Fibroblast of lung (primary cell): ENCODE data around the gene FCSK.

Experiments
- CTCF ChIP-seq, 2 donors: IDR thresholded peaks in 1 of 2; conservative IDR thresholded peaks in 1 of 2; 1 replicate in 1 of 2; 2 replicates in 1 of 2; pipeline ENCODE4 v1.5.1; 2011 to 2012; ENCODE audit warnings: low read length in 2 of 2, control low read depth in 1 of 2, inconsistent platforms in 1 of 2, low read depth in 1 of 2, mild to moderate bottlenecking in 1 of 2
- EZH2 ChIP-seq: IDR thresholded peaks from 2 replicates; pipeline ENCODE4 v1.5.1; 2012; ENCODE audit warnings: low read length, control low read depth, mild to moderate bottlenecking; ENCODE audit errors: missing control alignments

DNA sequence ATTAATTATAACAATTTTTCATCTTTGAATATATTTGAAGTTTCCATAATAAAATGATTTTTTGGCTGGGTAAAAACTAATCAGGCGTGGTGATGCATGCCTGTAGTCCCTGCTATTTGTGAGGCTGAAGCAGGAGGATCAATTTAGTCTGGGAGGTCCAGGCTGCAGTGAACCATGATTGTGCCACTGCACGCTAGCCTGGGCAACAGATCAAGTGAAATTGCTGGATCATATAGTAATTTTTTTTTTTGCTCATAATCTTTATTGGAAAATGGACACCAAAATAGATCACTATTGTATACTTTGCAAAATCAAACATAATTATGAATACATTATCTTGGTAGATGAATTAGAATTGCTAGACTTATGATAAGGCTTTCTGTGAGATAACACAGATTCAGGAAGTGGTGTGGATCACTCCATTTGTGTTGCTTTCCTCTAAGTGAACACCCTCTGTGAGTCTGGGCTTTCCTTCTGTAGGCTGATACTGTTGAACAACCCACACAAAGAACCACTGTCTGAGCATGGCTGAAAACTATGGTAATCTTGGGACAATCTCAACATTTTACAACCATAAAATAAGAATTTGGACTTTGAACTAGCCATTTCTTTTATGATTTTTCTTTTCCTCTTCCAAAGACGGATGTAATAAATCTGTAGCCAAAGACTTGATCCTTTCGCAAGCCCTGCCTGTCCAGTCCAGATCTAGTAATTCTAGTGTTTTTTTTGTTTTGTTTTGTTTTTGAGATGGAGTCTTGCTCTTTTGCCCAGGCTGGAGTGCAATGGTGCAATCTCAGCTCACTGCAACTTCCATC, 9.9 kb upstream of the FCSK start:
- no peak for TF ChIP-seq CTCF (conservative IDR thresholded peaks at IDR 0.05 in 1 of 2, IDR thresholded peaks at IDR 0.05 in 1 of 2; ENCODE audit: low read depth in 1 of 2, low read length in 2 of 2)
- TF ChIP-seq EZH2 = no peak
